Body of pancreas (tissue), 4 donors: ENCODE measurements around the gene NACC2.

Experiments
- CTCF ChIP-seq, 7 experiments: fragments of 450-650 bp in 4 of 7; fragments of 200-600 bp in 3 of 7; sonication (generic) in 3 of 7; IDR thresholded peaks; one replicate each; pipeline ENCODE4 v1.5.1; 2016 to 2019; ENCODE audit warnings: antibody characterized with exemption in 7 of 7
- POLR2A ChIP-seq, 3 donors: fragments of 450-650 bp; IDR thresholded peaks; one replicate each; pipeline ENCODE4 v1.6.1; 2016; ENCODE audit warnings: antibody characterized with exemption in 3 of 3, mild to moderate bottlenecking in 2 of 3

- TF ChIP-seq CTCF (IDR thresholded peaks at IDR 0.05) (no peak), POLR2A (IDR thresholded peaks at IDR 0.05) (no peak)
Observed at GRCh38 chr9:136132512-136133050, 37.5 kb upstream of the NACC2 start.
